Caki2 (cell line): Measurements from ENCODE around the gene ARSG. TPM values are rescaled to one million over a fixed set of nuclear protein-coding genes. Genes with fewer than 3 reads are reported as not detected.

ENCODE experiments used
- DNase-seq: peaks from one replicate; pipeline ENCODE4 v3.0.0-alpha.2; 2015; ENCODE audit warnings: low read depth
- in situ Hi-C: cut with HindIII; loops from 2 replicates; pipeline ENCODE4 v1.10.0; 2016; ENCODE audit warnings: low sequenced_read_pairs, low pct_unique_long_range_greater_than_20kb, mixed read lengths
- total RNA-seq: library from RNA; depleted of rRNA; stranded (reverse); fragments of >200 nt; shearing (Covaris generic); gene quantifications from 2 replicates; pipeline ENCODE4 v1.2.3, GENCODE V29; 2014; ENCODE audit warnings: low replicate concordance

The ARSG gene
- total RNA-seq, 1 experiment from 2014 or later: 0.41 TPM

- DNase-seq: no peak
- in situ Hi-C loops: no loop called here
These were observed 159.1 kb downstream of the ARSG start for GRCh38 chr17:68450391-68450790.

GRCh38 chr17:68450801-68451200 is 159.5 kb downstream of the ARSG start:
- DNase-seq: no peak
- in situ Hi-C loops: no loop called here

GRCh38 chr17:68451670-68452354 is 160.5 kb downstream of the ARSG start:
- in situ Hi-C loops: no loop called here
- no peak for DNase-seq

- in situ Hi-C loops: no loop called here
- no peak for DNase-seq
These were observed 161.5 kb downstream of the ARSG start for GRCh38 chr17:68452724-68453290.

- DNase-seq: no peak
- in situ Hi-C loops: no loop called here
These were observed 162.8 kb downstream of the ARSG start for GRCh38 chr17:68453991-68454665.

- DNase-seq: no peak
- in situ Hi-C loops: no loop called here
These were observed 164.6 kb downstream of the ARSG start for GRCh38 chr17:68455901-68456338.

- DNase-seq: peak; percentile 81
- in situ Hi-C loops: no loop called here
These were observed 165.3 kb downstream of the ARSG start for GRCh38 chr17:68456339-68457167.

- DNase-seq: peak; percentile 63
- in situ Hi-C loops: no loop called here
These were observed 165.9 kb downstream of the ARSG start, which contains the start of gene WIPI1 for GRCh38 chr17:68457168-68457538. Gene WIPI1, minus strand, starts transcription at chr17:68457496. Its CDS starts 75 bp downstream, at chr17:68457421.

- peak; percentile 99 for DNase-seq
- in situ Hi-C loops: no loop called here
These were observed 166.4 kb downstream of the ARSG start for GRCh38 chr17:68457539-68458259.

GRCh38 chr17:68458260-68459036 is 167.2 kb downstream of the ARSG start:
- in situ Hi-C loops: no loop called here
- DNase-seq: no peak

GRCh38 chr17:68459037-68459639 is 167.8 kb downstream of the ARSG start:
- in situ Hi-C loops: no loop called here
- no peak for DNase-seq

GRCh38 chr17:68460146-68460545 is 168.9 kb downstream of the ARSG start:
- in situ Hi-C loops: no loop called here
- no peak for DNase-seq

GRCh38 chr17:68460715-68461114 is 169.4 kb downstream of the ARSG start:
- DNase-seq: no peak
- in situ Hi-C loops: no loop called here

- in situ Hi-C loops: no loop called here
- DNase-seq: no peak
These were observed 169.8 kb downstream of the ARSG start for GRCh38 chr17:68461122-68461539.

- in situ Hi-C loops: no loop called here
- DNase-seq: no peak
These were observed 170.3 kb downstream of the ARSG start for GRCh38 chr17:68461589-68461988.

- in situ Hi-C loops: no loop called here
- DNase-seq: peak; percentile 74
These were observed 171.3 kb downstream of the ARSG start for GRCh38 chr17:68462381-68463210.
